HG02571 (cell line): ENCODE measurements around the gene HINT2.

ENCODE experiments used
- ATAC-seq: cut with Tn5 transposase; IDR thresholded peaks from one replicate; pipeline ENCODE4 v1.9.1; 2021; ENCODE audit warnings: mild to moderate bottlenecking, moderate library complexity; ENCODE audit not compliant: unreplicated experiment

Gene HINT2

DNA sequence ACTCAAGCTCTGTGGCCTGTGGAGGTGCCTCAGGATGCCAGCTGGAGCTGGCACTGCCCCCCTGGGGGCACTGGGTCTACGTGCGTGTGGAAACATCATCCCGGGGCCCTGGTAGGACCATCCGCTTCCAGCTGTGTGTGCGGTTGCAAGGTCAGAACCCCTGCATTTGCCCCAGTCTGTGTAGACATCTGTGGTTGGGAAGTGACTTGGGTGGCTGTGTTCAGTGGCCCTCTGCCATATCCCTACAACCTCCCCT lies 26.7 kb upstream of the HINT2 start:
- ATAC-seq: no peak

GRCh38 chr9:35840881-35841644 lies 26.2 kb upstream of the HINT2 start:
- ATAC-seq: no peak

DNA sequence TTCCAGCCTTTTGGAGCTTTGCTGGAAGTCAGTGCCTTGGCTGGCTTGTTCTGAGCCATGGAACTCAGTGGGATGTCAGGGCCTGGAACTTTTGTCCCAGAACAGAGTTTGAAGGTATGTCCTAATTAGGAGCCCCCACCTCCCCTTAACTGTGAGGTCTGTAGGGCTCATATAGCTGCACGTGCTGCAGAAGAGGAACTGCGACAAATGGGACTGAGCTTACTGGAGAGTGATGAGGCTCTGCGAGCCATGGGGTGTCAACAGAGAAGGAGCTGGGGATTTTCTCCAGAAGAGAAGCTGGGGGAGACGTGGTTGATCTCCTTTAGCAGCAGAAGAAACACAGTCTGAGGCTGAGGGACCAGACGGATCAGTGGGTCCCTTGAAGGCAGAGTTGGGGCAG lies 25.1 kb upstream of the HINT2 start:
- no peak for ATAC-seq

DNA sequence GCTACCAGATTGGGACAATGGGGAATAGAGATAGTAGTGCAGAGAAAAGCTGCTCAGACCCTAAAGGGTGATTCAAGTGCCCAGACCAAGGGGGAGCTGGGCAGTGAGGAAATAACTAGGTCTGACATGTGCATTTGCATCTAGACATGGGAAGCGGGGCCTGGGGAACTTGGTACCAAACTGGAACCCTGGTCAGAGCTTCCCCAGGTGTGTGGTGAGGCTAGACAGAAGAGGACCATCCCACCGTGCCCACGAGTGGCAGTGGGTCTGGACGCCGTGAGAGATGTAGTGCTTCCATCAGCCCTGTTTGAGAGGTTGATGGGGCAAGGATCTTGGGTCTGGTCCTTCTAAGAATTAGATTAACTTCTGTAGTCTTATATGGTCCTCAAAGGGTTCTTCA lies 21.8 kb upstream of the HINT2 start:
- ATAC-seq: no peak

GRCh38 chr9:35835766-35836165 lies 20.9 kb upstream of the HINT2 start:
- no peak for ATAC-seq

DNA sequence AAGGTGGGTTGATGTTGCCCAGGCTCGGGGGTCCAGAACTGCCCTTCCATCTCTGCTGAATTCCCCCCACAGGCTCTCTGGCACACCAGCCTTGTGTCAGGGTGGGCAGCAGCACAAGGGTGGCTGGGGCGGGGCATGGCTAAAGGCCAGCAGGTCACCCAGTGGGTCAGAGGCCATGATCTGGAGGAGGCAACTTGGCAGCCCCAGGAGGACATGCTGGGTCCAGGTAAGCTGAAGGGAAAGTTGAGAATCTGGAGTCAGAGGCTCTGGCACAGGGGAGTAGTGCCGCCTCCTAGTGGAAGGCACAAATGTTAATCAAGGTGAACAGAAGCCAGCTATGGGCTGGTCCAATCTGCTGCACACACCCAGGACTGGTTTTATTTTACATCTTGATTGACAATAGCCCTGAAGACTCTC lies 20.4 kb upstream of the HINT2 start:
- ATAC-seq: no peak

DNA sequence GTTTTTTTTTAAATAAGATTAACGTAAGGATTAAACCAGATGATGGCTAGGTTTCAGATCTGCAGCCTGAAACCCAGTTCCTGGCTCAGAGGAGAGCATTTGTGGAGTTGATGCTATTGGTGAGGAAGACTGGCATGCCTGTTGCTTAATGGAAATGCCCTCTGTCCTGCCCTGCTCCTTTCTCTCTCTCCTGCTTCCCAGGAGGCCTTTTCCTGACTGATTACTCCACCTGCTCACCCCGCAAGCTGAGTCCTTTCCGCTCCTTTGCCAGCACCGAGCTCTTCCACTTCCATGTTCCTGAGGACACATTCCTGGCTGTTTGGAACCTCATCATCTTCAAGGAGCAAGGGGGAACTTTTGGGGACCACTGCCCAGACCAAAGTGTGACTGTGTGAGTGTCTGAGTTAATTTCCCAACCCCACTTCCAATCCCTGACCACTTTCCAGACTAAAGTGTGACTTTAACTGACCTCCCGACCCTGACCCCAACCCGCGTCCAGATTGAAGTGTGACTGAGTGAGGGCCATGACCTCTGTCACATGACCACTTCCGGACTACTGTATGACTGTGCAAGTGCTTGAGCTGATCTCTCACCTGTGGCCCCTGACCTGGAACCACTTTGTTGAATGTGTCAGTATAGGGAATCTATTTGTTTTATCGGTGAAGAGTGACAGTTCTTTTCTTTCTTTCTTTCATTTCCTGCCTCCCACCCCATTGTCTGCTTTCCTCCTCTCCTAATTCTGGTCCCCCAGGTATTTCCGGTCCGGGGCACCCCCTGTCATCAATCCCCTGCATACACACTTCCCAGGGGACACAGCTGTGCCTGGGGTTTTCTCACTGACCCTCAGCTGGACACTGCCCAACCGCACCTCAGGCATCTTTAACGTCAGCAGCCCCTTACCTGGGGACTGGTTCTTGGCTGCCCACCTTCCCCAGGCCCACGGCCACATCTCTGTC lies 19.7 kb upstream of the HINT2 start:
- no peak for ATAC-seq

- ATAC-seq: no peak
These were observed 18.0 kb upstream of the HINT2 start for GRCh38 chr9:35832814-35833213.

GRCh38 chr9:35831040-35831439 lies 16.2 kb upstream of the HINT2 start:
- ATAC-seq: no peak

- ATAC-seq: no peak
These were observed 14.9 kb upstream of the HINT2 start for GRCh38 chr9:35829764-35830096.

GRCh38 chr9:35829084-35829763 lies 14.4 kb upstream of the HINT2 start, which contains the start of gene TMEM8B:
TSS of gene TMEM8B (plus strand) at chr9:35829228. CDS start at chr9:35829448, 220 bp downstream.
- ATAC-seq: peak; percentile 79

- ATAC-seq: no peak
These were observed 13.9 kb upstream of the HINT2 start, which contains the start of gene FAM221B for GRCh38 chr9:35828716-35829083. TSS of gene FAM221B (minus strand) at chr9:35828732. CDS start at chr9:35826161, 2,571 bp downstream.

DNA sequence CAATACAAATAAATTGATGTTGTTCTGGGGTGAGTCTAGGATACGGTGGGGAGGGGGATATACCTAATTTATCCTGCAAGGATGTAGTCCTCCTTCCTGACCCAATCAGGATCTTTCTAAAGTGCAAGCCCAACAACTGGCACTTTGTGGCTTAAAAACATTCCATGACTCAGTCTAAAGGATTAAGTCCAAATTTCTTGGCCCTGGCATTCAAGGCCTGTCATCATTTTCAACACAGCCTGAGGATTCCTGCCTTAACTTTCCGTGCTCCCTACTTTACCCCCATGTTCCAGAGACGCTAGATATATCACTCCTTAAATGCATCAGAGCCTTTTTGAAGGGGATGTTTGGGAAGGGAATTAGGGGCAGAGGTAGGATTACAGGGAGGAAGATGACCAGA lies 12.6 kb upstream of the HINT2 start:
- ATAC-seq: no peak

DNA sequence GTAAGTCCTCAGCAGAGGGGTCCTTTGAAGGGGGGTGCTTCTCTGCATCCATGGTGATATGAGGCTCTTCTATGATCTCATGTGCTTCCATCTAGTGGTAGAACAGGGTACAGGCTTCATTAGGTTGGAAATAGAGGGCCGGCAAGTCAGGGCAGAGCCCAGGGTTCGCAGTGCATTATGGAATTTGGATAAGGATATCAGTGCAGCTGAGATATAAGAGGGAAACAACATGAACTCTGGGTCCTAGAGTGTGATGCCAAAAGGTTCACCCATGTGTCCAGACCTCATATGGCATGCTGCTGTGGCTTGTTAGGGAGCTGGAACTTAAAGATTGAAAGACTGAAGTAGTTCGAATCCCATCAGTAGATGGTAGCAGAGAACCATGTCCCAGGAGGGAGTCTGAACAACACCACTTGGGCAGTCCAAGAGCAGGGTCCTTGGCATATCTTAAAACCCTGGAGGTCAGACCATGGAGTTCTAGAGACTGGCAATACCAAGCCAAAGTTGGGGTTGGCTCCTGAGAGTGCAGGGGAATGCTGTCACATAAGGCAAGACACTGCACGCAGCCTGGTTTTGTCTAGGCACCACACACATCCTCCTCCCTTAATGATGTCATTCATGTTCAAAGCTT lies 11.3 kb upstream of the HINT2 start:
- ATAC-seq: no peak

DNA sequence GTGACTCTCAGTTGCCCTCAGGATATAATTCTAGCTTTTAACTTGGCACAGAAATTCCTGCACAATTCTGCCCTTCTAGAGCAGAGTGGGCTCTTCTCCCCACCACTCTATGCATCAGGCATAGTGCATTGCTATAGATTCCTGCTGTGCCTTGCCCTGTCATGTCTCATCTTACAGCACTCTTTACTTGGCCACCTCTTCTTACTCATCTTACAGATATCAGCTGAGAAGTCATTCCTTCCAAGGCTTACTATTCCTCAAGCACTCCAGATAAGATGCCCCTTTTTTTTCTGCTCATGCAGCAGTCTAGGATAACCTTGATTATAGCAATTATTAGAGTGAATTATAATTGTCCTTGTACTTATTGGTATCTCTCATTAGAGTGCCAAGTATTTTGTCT lies 8.1 kb upstream of the HINT2 start:
- no peak for ATAC-seq

DNA sequence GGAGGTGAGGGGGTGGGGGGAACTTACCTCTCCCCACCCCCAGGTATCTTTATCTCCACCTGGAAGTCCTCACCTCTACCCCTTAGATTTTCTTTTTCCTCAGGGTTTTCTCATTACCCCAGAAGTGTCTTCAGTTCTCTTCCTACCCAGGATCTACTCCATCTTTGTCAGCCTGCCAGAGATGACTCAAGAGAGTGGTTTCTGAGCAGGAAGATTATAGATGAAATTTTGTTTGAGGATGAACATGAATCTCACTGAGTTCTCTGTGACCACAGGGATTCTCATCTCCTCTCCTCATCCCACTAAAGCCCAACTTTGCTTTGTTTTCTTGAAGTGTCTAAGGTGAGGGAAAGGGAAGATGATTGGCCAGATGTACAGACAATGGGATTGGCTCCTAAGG lies 5.2 kb upstream of the HINT2 start:
- ATAC-seq: no peak

- no peak for ATAC-seq
These were observed 3.5 kb upstream of the HINT2 start for GRCh38 chr9:35818341-35818740.

DNA sequence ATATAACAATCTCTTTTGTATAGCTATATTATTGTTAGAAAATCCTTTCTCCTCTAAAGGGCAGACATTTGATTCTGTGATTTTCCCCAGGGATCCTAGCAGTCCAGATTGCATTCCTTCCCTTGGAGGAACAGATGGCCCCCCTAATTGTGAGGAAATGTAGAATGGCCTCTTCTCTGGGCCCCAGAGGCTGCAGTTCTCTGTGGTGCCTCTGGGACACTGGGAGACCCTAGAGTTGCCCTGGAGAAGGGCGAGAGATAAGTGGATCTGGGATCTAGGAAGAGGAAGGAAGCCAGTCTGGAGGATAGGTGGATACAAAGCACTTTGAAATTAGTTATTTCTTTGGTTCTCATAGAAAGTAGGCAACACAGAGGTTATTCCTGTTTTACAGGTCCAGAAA lies 1.9 kb upstream of the HINT2 start:
- no peak for ATAC-seq

- ATAC-seq: peak; percentile 12
These were observed 569 bp downstream of the HINT2 start for GRCh38 chr9:35814106-35814840.

DNA sequence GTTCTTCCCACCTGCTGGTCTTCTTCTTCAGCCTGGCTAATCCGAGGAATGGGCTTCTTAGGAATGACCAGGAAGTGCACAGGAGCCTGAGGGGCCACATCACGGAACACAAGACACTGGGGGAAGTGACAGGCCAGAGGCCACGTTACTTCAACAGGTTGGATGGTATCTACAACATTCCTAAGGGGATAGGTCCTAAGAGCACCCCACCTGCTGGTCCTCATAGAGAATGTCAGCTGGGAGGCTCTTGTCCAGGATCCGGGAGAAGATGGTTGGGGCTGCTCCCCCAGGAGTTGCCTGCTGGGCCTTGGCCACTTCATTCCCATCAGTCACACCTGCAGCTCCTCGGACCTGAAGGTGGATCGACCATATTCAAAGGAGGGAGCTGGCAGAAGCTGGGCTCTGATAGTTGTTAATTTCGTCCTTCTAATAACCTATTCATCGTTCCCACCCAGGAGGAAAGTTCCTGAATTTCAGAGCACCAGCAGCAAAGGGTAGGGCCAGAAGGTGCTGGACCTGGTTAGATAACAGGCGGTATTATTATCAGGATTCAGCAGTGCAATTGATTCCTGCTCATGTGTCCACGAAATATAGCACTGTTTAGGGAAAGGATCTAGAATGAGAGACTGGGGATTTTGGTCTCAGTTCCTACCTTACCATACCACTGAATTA lies 1.3 kb downstream of the HINT2 start:
- ATAC-seq: no peak
